Lung microvascular endothelial cell (primary cell): ENCODE results near the gene TERT. TPM values are rescaled to one million over a fixed set of nuclear protein-coding genes. Genes with fewer than 3 reads are reported as not detected.
A peak's percentile ranks its signal among the peaks of the same experiment; 100 is the strongest.

ENCODE experiments used
- DNase-seq, 2 donors: peaks; one replicate each; pipeline versions ENCODE4 v3.0.0 to v3.0.0-alpha.2; 2010; ENCODE audit warnings: low read depth in 2 of 2
- total RNA-seq: library from RNA; depleted of rRNA; stranded (reverse); fragments of >200 nt; gene quantifications from 2 replicates; pipeline ENCODE4 v1.2.1, GENCODE V29; 2014

TERT gene
- total RNA-seq, 1 donor from 2014 or later, result not detected

GRCh38 chr5:1318659-1319251, 23.9 kb upstream of the TERT start:
- no peak for DNase-seq

- DNase-seq, result no peak
Observed at GRCh38 chr5:1317921-1318565, 23.2 kb upstream of the TERT start.

GRCh38 chr5:1316588-1317340, 21.9 kb upstream of the TERT start:
- DNase-seq, result no peak

- peak in 1 of 2 donors; percentile 14 for DNase-seq
Observed at GRCh38 chr5:1315709-1316587, 21.1 kb upstream of the TERT start.

- DNase-seq, result no peak
Observed at GRCh38 chr5:1315018-1315708, 20.3 kb upstream of the TERT start.

- DNase-seq, result no peak
Observed at GRCh38 chr5:1314564-1314982, 19.7 kb upstream of the TERT start.

- no peak for DNase-seq
Observed at GRCh38 chr5:1312993-1313833, 18.3 kb upstream of the TERT start.

- DNase-seq, result no peak
Observed at GRCh38 chr5:1312206-1312605, 17.3 kb upstream of the TERT start.

GRCh38 chr5:1311439-1312055, 16.7 kb upstream of the TERT start:
- DNase-seq, result no peak

- no peak for DNase-seq
Observed at GRCh38 chr5:1310118-1310517, 15.2 kb upstream of the TERT start.

- DNase-seq, result no peak
Observed at GRCh38 chr5:1304033-1304432, 9.2 kb upstream of the TERT start.

- DNase-seq, result no peak
Observed at GRCh38 chr5:1302258-1302657, 7.4 kb upstream of the TERT start.

GRCh38 chr5:1300581-1301083, 5.8 kb upstream of the TERT start:
- no peak for DNase-seq

- DNase-seq, result no peak
Observed at GRCh38 chr5:1299961-1300360, 5.1 kb upstream of the TERT start.

- no peak for DNase-seq
Observed at GRCh38 chr5:1299511-1299850, 4.6 kb upstream of the TERT start.

- no peak for DNase-seq
Observed at GRCh38 chr5:1298723-1299510, 4.0 kb upstream of the TERT start.

GRCh38 chr5:1298067-1298551, 3.2 kb upstream of the TERT start:
- DNase-seq, result no peak

- DNase-seq, result no peak
Observed at GRCh38 chr5:1297243-1297642, 2.4 kb upstream of the TERT start.

GRCh38 chr5:1295650-1296037, 776 bp upstream of the TERT start:
- no peak for DNase-seq
